Mucosa of rectum (tissue), 2 donors: ENCODE measurements around the gene GPR137.

ENCODE experiments used
- H3K27ac ChIP-seq, 2 donors: one replicate each; pipeline ENCODE4 v1.7.0; 2013; ENCODE audit warnings: inconsistent platforms in 2 of 2, low read depth in 2 of 2, low read length in 2 of 2
- H3K27me3 ChIP-seq, 2 donors: one replicate each; pipeline ENCODE4 v1.7.0; 2013; ENCODE audit warnings: low read length in 2 of 2; ENCODE audit not compliant: control insufficient read depth in 2 of 2, insufficient read depth in 2 of 2
- H3K36me3 ChIP-seq, 2 donors: one replicate each; pipeline ENCODE4 v1.7.0; 2013; ENCODE audit warnings: low read length in 2 of 2; ENCODE audit not compliant: control insufficient read depth in 2 of 2, insufficient read depth in 2 of 2
- H3K4me1 ChIP-seq, 2 donors: one replicate each; pipeline ENCODE4 v1.7.0; 2013; ENCODE audit warnings: low read length in 2 of 2, mild to moderate bottlenecking in 1 of 2; ENCODE audit not compliant: control insufficient read depth in 2 of 2, insufficient read depth in 2 of 2
- H3K4me3 ChIP-seq, 2 donors: one replicate each; pipeline ENCODE4 v1.7.0; 2013; ENCODE audit warnings: low read length in 2 of 2
- H3K9ac ChIP-seq, 2 donors: one replicate each; pipeline ENCODE4 v1.7.0; 2013; ENCODE audit warnings: low read length in 2 of 2, low read depth in 1 of 2, mild to moderate bottlenecking in 1 of 2
- H3K9me3 ChIP-seq, 2 donors: one replicate each; pipeline ENCODE4 v1.7.0; 2013; ENCODE audit warnings: low read length in 2 of 2; ENCODE audit not compliant: control insufficient read depth in 2 of 2
- donor health status: healthy.
- donor health status: Normal muscosa, but diverticular disease.

Gene GPR137

GRCh38 chr11:64295760-64296159, 10.1 kb downstream of the GPR137 start:
- peaks cover 62 to 81% of the 10 kb centered on the region in 2 donors for H3K27me3 ChIP-seq
- H3K27ac ChIP-seq = no peak overlapping the region
- H3K4me1 ChIP-seq = peaks cover 16 to 25% of the 10 kb centered on the region in 2 donors
- H3K4me3 ChIP-seq = no peak overlapping the region
- no peaks in the 10 kb centered on the region for H3K9me3 ChIP-seq
- H3K9ac ChIP-seq = no peak overlapping the region
- no peaks in the 10 kb centered on the region for H3K36me3 ChIP-seq

DNA sequence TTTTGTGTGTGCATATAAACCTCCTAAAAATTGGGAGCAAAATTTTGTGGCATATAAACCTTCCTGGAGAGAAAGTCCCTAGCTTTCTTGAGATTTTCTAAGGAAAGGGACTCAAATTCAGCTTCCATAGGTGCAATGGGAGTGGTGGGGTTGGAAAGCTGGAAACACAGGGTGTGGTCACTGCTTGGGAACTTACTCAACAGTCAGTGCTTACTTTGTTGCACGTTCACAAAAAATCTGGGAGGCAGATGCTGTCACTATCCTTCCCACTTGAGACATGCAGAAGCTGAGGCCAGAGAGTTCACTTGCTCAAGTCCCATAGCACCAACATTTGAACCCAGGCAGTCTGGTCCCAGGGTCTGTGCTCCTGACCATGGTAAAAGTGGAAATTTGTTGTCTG, 10.6 kb downstream of the GPR137 start:
- Histone ChIP-seq H3K36me3 (no peaks in the 10 kb centered on the region), H3K9me3 (no peaks in the 10 kb centered on the region), H3K4me3 (no peak overlapping the region), H3K27ac (no peak overlapping the region), H3K9ac (no peak overlapping the region), H3K27me3 (peaks cover 59 to 76% of the 10 kb centered on the region in 2 donors), H3K4me1 (peaks cover 17 to 27% of the 10 kb centered on the region in 2 donors)

- H3K9ac ChIP-seq = no peak overlapping the region
- H3K36me3 ChIP-seq = no peaks in the 10 kb centered on the region
- no peaks in the 10 kb centered on the region for H3K9me3 ChIP-seq
- H3K4me1 ChIP-seq = peaks cover 17 to 23% of the 10 kb centered on the region in 2 donors
- H3K27me3 ChIP-seq = peaks cover 57 to 71% of the 10 kb centered on the region in 2 donors
- H3K27ac ChIP-seq = no peak overlapping the region
- H3K4me3 ChIP-seq = no peak overlapping the region
Measured at GRCh38 chr11:64296830-64297698, 11.4 kb downstream of the GPR137 start.

- no peak overlapping the region for H3K27ac ChIP-seq
- H3K9ac ChIP-seq = no peak overlapping the region
- H3K9me3 ChIP-seq = no peaks in the 10 kb centered on the region
- H3K36me3 ChIP-seq = no peaks in the 10 kb centered on the region
- H3K4me3 ChIP-seq = no peak overlapping the region
- H3K27me3 ChIP-seq = peaks cover 52 to 65% of the 10 kb centered on the region in 2 donors
- peaks cover 13 to 19% of the 10 kb centered on the region in 2 donors for H3K4me1 ChIP-seq
Measured at GRCh38 chr11:64297699-64298358, 12.2 kb downstream of the GPR137 start.

GRCh38 chr11:64298966-64299846, 13.6 kb downstream of the GPR137 start:
- H3K9me3 ChIP-seq = no peaks in the 10 kb centered on the region
- no peak overlapping the region for H3K27ac ChIP-seq
- peaks cover 43 to 56% of the 10 kb centered on the region in 2 donors for H3K27me3 ChIP-seq
- H3K9ac ChIP-seq = peak overlapping the region in 1 of 2 donors; percentile 33
- no peaks in the 10 kb centered on the region for H3K36me3 ChIP-seq
- H3K4me1 ChIP-seq = peaks cover 19 to 24% of the 10 kb centered on the region in 2 donors
- peak overlapping the region; percentile 20 to 35 for H3K4me3 ChIP-seq

DNA sequence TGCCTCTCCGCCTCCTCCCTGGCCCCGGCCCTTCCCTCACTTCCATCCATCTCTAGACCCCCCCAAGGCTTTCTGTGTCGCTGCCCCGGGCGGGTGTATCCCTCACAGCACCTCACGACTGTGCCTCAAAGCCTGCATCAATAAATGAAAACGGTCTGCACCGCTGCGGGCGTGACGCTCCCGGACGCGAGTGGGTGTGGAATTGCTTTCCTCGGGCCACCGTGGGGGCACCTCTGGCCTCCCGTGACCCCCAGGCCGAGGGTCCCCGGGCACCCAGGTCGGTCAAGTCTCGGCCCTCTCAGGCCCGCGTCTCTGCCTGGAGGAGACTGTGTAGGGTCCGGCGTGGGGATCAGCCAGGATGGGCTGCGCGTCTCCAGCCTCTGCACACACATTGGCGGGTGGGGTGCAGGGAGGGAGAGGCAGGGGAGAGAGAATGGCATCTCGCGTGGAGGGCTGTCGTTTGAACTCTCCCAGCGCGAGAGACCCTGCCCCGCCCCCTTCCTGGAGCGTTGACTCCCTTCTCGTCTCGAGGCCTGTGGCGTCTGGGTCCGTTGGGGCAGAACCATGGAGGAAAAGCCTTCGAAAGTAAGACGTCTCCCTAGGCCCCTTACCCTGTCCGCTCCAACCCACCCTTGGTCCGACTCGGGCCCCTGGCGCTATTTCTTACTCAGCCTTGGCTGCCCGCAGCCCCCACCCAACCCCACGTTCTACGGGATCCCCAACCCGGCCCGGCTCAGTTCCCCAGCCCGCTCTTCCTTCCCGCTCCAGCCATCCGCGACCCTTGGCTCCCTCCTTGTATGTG, 14.4 kb downstream of the GPR137 start, which contains the start of gene CATSPERZ:
Gene CATSPERZ (plus strand): TSS at position 512 of the 802 bp plus-strand sequence. CDS start 53 bp downstream, at position 565.
- H3K9me3 ChIP-seq = no peaks in the 10 kb centered on the region
- no peak within 1 kb of the TSS for H3K27ac ChIP-seq
- peaks cover 20 to 28% of the 10 kb centered on the region in 2 donors for H3K4me1 ChIP-seq
- H3K9ac ChIP-seq = peak within 1 kb of the TSS in 1 of 2 donors; percentile 33
- H3K4me3 ChIP-seq = peak within 1 kb of the TSS; percentile 35 to 63
- no peaks in the 10 kb centered on the region for H3K36me3 ChIP-seq
- H3K27me3 ChIP-seq = peaks cover 41 to 53% of the 10 kb centered on the region in 2 donors

- Histone ChIP-seq H3K27ac (peak overlapping the region; percentile 99 to 100), H3K36me3 (peaks cover 0 to 6% of the 10 kb centered on the region in 2 donors), H3K4me1 (peaks cover 33 to 42% of the 10 kb centered on the region in 2 donors), H3K27me3 (peaks cover 10 to 22% of the 10 kb centered on the region in 2 donors), H3K9ac (peak overlapping the region in 1 of 2 donors; percentile 89), H3K9me3 (no peaks in the 10 kb centered on the region), H3K4me3 (peak overlapping the region; percentile 73 to 84)
Measured at GRCh38 chr11:64303109-64304031, 17.7 kb downstream of the GPR137 start.

- no peaks in the 10 kb centered on the region for H3K9me3 ChIP-seq
- H3K4me3 ChIP-seq = peak overlapping the region; percentile 73 to 84
- H3K9ac ChIP-seq = peak overlapping the region; percentile 89 to 90
- peaks cover 8 to 16% of the 10 kb centered on the region in 2 donors for H3K27me3 ChIP-seq
- H3K4me1 ChIP-seq = peaks cover 33 to 42% of the 10 kb centered on the region in 2 donors
- H3K27ac ChIP-seq = peak overlapping the region; percentile 99 to 100
- peaks cover 0 to 6% of the 10 kb centered on the region in 2 donors for H3K36me3 ChIP-seq
Measured at GRCh38 chr11:64304032-64304315, 18.3 kb downstream of the GPR137 start.
